DOHH2 (cell line): ENCODE measurements around the gene CTSS.

Experiments
- H3F3A ChIP-seq: fragments of 200-600 bp; sonication (generic), shearing (Covaris generic); 2 replicates; pipeline ENCODE4 v1.6.0; 2016; ENCODE audit warnings: antibody characterized with exemption, mild to moderate bottlenecking; ENCODE audit not compliant: control insufficient read depth, insufficient read depth
- H3K27ac ChIP-seq: fragments of 200-600 bp; sonication (generic); 2 replicates; pipeline ENCODE4 v1.5.1; 2014; ENCODE audit warnings: low read depth, mild to moderate bottlenecking, low read length, moderate library complexity
- H3K27me3 ChIP-seq: fragments of 200-600 bp; sonication (generic); 2 replicates; pipeline ENCODE4 v1.6.1; 2014; ENCODE audit warnings: mild to moderate bottlenecking, low read length, mixed read lengths; ENCODE audit not compliant: control insufficient read depth
- H3K36me3 ChIP-seq: fragments of 200-600 bp; sonication (generic); 2 replicates; pipeline ENCODE4 v1.6.1; 2014; ENCODE audit warnings: mild to moderate bottlenecking, low read length, moderate library complexity, mixed read lengths; ENCODE audit not compliant: control insufficient read depth
- H3K4me1 ChIP-seq: fragments of 200-600 bp; sonication (generic); 2 replicates; pipeline ENCODE4 v1.6.1; 2014; ENCODE audit warnings: mild to moderate bottlenecking, low read length, mixed read lengths; ENCODE audit not compliant: control insufficient read depth
- H3K4me2 ChIP-seq: fragments of 200-600 bp; sonication (generic); 2 replicates; pipeline ENCODE4 v1.6.0; 2014; ENCODE audit warnings: mild to moderate bottlenecking, low read length, moderate library complexity
- H3K4me3 ChIP-seq: fragments of 200-600 bp; sonication (generic); 2 replicates; pipeline ENCODE4 v1.5.1; 2014; ENCODE audit warnings: mild to moderate bottlenecking, low read length, mixed read lengths
- H3K79me2 ChIP-seq: fragments of 200-600 bp; sonication (generic); 2 replicates; pipeline ENCODE4 v1.6.1; 2014; ENCODE audit warnings: mild to moderate bottlenecking, low read length, mixed read lengths; ENCODE audit not compliant: control insufficient read depth
- H3K9me2 ChIP-seq: fragments of 200-600 bp; sonication (generic); replicated peaks from 2 replicates; pipeline ENCODE4 v1.6.1; 2014; ENCODE audit warnings: mild to moderate bottlenecking, low read length, mixed read lengths; ENCODE audit not compliant: control insufficient read depth
- H3K9me3 ChIP-seq: fragments of 200-600 bp; sonication (generic); 2 replicates; pipeline ENCODE4 v1.6.1; 2014; ENCODE audit warnings: antibody characterized with exemption, low read length, mixed read lengths; ENCODE audit not compliant: control insufficient read depth, insufficient read depth
- H4K20me1 ChIP-seq: fragments of 200-600 bp; sonication (generic); 2 replicates; pipeline ENCODE4 v1.6.0; 2014; ENCODE audit warnings: low read depth, mild to moderate bottlenecking, antibody characterized with exemption, low read length, moderate library complexity; ENCODE audit not compliant: control insufficient read depth, insufficient read depth
- CTCF ChIP-seq: fragments of 200-600 bp; sonication (generic); IDR thresholded peaks from one replicate; pipeline ENCODE4 v1.5.1; 2014; ENCODE audit warnings: antibody characterized with exemption, mild to moderate bottlenecking, low read depth, low read length; ENCODE audit not compliant: poor library complexity, severe bottlenecking
- EZH2phosphoT487 ChIP-seq: fragments of 200-600 bp; sonication (generic); IDR thresholded peaks from 2 replicates; pipeline ENCODE4 v1.6.1; 2017; ENCODE audit warnings: borderline replicate concordance, mild to moderate bottlenecking, antibody characterized with exemption, low read length, moderate library complexity, mixed read lengths

Gene CTSS

GRCh38 chr1:150695561-150695960 is 70.0 kb downstream of the CTSS start:
- H3K9me3 ChIP-seq, result no peaks in the 10 kb centered on the region
- H3K4me1 ChIP-seq, result peaks cover 17% of the 10 kb centered on the region
- H3K4me2 ChIP-seq, result peak overlapping the region; percentile 82
- H3K79me2 ChIP-seq, result peaks cover 19% of the 10 kb centered on the region
- no peak overlapping the region for H3K27ac ChIP-seq
- H3K27me3 ChIP-seq, result no peaks in the 10 kb centered on the region
- H3K4me3 ChIP-seq, result no peak overlapping the region
- H3K36me3 ChIP-seq, result peaks cover 38% of the 10 kb centered on the region
- TF ChIP-seq CTCF (no peak), EZH2phosphoT487 (no peak)
- H4K20me1 ChIP-seq, result no peaks in the 10 kb centered on the region
- H3F3A ChIP-seq, result peaks cover 5% of the 10 kb centered on the region; the same call in 1 of the 2 replicates
- no peaks in the 10 kb centered on the region for H3K9me2 ChIP-seq

GRCh38 chr1:150692720-150693119 is 72.9 kb downstream of the CTSS start:
- H3K4me2 ChIP-seq, result no peak overlapping the region
- H3K79me2 ChIP-seq, result peaks cover 19% of the 10 kb centered on the region
- no peaks in the 10 kb centered on the region for H3K9me3 ChIP-seq
- H4K20me1 ChIP-seq, result no peaks in the 10 kb centered on the region
- peaks cover 58% of the 10 kb centered on the region for H3K36me3 ChIP-seq
- no peak overlapping the region for H3K27ac ChIP-seq
- no peaks in the 10 kb centered on the region for H3F3A ChIP-seq
- TF ChIP-seq CTCF, result no peak
- no peak for TF ChIP-seq EZH2phosphoT487
- H3K4me1 ChIP-seq, result peaks cover 10% of the 10 kb centered on the region
- H3K9me2 ChIP-seq, result no peaks in the 10 kb centered on the region
- H3K27me3 ChIP-seq, result no peaks in the 10 kb centered on the region
- H3K4me3 ChIP-seq, result no peak overlapping the region

- H3K4me1 ChIP-seq, result peaks cover 15% of the 10 kb centered on the region
- H3K9me2 ChIP-seq, result no peaks in the 10 kb centered on the region
- H3K9me3 ChIP-seq, result no peaks in the 10 kb centered on the region
- no peaks in the 10 kb centered on the region for H3K27me3 ChIP-seq
- no peak overlapping the region for H3K4me3 ChIP-seq
- H3K4me2 ChIP-seq, result no peak overlapping the region
- H3K79me2 ChIP-seq, result 0 out of 2 replicates have a peak, but pooled peaks cover 3% of the 10 kb centered on the region
- no peaks in the 10 kb centered on the region for H4K20me1 ChIP-seq
- H3K27ac ChIP-seq, result no peak overlapping the region
- no peak for TF ChIP-seq EZH2phosphoT487
- TF ChIP-seq CTCF, result no peak
- H3F3A ChIP-seq, result peaks cover 7% of the 10 kb centered on the region; the same call in 1 of the 2 replicates
- H3K36me3 ChIP-seq, result peaks cover 54% of the 10 kb centered on the region
Observed at GRCh38 chr1:150688763-150689162, 76.8 kb downstream of the CTSS start.
